ENCODE results near the gene SNCAIP. TPM values are rescaled to one million over a fixed set of nuclear protein-coding genes. Genes with fewer than 3 reads are reported as not detected.

Gene SNCAIP
- total RNA-seq, 1 donor from 2014 or later, result 1.4 TPM

DNA sequence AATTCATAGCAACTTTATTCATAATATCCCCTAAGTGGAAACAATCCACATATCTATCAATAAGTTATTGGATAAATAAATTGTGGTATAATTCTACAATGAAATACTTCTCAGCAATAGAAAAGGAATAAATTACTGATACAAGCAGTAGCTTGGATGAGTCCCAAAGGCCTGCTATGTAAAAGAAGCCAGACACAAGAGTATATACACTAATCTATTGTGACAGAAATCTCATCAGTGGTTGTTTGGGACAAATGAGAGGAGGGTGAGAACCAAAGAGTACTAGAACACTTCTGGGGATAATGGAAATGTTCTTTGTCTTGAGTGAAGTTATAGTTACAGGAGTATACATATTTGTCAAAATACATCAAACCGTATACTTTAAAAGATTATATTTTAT is 119.3 kb downstream of the SNCAIP start:
- H3K9me3 ChIP-seq (replicated peaks), result no peaks in the 10 kb centered on the region
- no peak for DNase-seq
- H3K4me3 ChIP-seq, result no peak overlapping the region
- no peaks in the 10 kb centered on the region for H3K36me3 ChIP-seq
- no peaks in the 10 kb centered on the region for H3K4me1 ChIP-seq
- TF ChIP-seq, protein P1, sequence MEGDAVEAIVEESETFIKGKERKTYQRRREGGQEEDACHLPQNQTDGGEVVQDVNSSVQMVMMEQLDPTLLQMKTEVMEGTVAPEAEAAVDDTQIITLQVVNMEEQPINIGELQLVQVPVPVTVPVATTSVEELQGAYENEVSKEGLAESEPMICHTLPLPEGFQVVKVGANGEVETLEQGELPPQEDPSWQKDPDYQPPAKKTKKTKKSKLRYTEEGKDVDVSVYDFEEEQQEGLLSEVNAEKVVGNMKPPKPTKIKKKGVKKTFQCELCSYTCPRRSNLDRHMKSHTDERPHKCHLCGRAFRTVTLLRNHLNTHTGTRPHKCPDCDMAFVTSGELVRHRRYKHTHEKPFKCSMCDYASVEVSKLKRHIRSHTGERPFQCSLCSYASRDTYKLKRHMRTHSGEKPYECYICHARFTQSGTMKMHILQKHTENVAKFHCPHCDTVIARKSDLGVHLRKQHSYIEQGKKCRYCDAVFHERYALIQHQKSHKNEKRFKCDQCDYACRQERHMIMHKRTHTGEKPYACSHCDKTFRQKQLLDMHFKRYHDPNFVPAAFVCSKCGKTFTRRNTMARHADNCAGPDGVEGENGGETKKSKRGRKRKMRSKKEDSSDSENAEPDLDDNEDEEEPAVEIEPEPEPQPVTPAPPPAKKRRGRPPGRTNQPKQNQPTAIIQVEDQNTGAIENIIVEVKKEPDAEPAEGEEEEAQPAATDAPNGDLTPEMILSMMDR (IDR thresholded peaks at IDR 0.05; ENCODE audit: borderline replicate concordance), result no peak
- intact Hi-C loops (cut with micrococcal nuclease), result no loop called here
- no peaks in the 10 kb centered on the region for H3K27me3 ChIP-seq (ENCODE audit: low read depth)
- H3K27ac ChIP-seq (replicated peaks), result no peak overlapping the region

- TF ChIP-seq, protein P1 (IDR thresholded peaks at IDR 0.05; ENCODE audit: borderline replicate concordance), result no peak
- H3K4me1 ChIP-seq, result no peaks in the 10 kb centered on the region
- no peak for DNase-seq
- no peaks in the 10 kb centered on the region for H3K9me3 ChIP-seq (replicated peaks)
- no peaks in the 10 kb centered on the region for H3K27me3 ChIP-seq (ENCODE audit: low read depth)
- no peaks in the 10 kb centered on the region for H3K36me3 ChIP-seq
- intact Hi-C loops (cut with micrococcal nuclease), result no loop called here
- no peak overlapping the region for H3K27ac ChIP-seq (replicated peaks)
- no peak overlapping the region for H3K4me3 ChIP-seq
These were observed 122.4 kb downstream of the SNCAIP start for GRCh38 chr5:122434205-122434970.

DNA sequence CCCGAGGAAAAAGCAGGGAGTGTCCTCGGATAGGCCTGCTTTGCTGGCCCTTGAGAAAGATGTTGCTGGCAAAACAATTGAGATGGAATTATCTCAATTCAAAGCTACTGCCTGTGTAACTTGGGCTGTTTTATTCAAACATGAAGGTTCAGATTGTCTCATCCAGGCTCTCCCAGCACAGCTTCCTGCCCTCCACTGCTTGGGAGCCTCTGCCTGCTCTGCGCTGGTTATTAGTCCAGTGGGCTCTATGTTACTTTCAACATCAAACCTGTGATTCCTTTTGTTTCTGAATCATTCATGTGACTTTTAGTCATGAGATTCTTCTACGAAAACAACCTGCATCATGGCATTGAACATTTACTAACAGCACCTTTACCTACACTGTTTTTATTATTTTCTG is 123.2 kb downstream of the SNCAIP start:
- Histone ChIP-seq H3K27ac (replicated peaks) (no peak overlapping the region), H3K9me3 (replicated peaks) (no peaks in the 10 kb centered on the region), H3K27me3 (ENCODE audit: low read depth) (no peaks in the 10 kb centered on the region), H3K4me1 (no peaks in the 10 kb centered on the region), H3K4me3 (no peak overlapping the region), H3K36me3 (no peaks in the 10 kb centered on the region)
- intact Hi-C loops (cut with micrococcal nuclease), result no loop called here
- no peak for DNase-seq
- TF ChIP-seq, protein P1 (IDR thresholded peaks at IDR 0.05; ENCODE audit: borderline replicate concordance), result no peak

- no peaks in the 10 kb centered on the region for H3K9me3 ChIP-seq (replicated peaks)
- TF ChIP-seq, protein P1 (IDR thresholded peaks at IDR 0.05; ENCODE audit: borderline replicate concordance), result no peak
- intact Hi-C loops (cut with micrococcal nuclease), result no loop called here
- no peaks in the 10 kb centered on the region for H3K27me3 ChIP-seq (ENCODE audit: low read depth)
- H3K4me3 ChIP-seq, result no peak overlapping the region
- H3K27ac ChIP-seq (replicated peaks), result no peak overlapping the region
- no peaks in the 10 kb centered on the region for H3K36me3 ChIP-seq
- DNase-seq, result no peak
- H3K4me1 ChIP-seq, result no peaks in the 10 kb centered on the region
These were observed 123.7 kb downstream of the SNCAIP start for GRCh38 chr5:122435761-122436160.

GRCh38 chr5:122436615-122437014 is 124.6 kb downstream of the SNCAIP start:
- no peaks in the 10 kb centered on the region for H3K4me1 ChIP-seq
- intact Hi-C loops (cut with micrococcal nuclease), result no loop called here

More at GRCh38 chr5:122436615-122437014, 124.6 kb downstream of the SNCAIP start:
- H3K4me3 ChIP-seq, result no peak overlapping the region
- TF ChIP-seq, protein P1 (IDR thresholded peaks at IDR 0.05; ENCODE audit: borderline replicate concordance), result no peak
- no peaks in the 10 kb centered on the region for H3K9me3 ChIP-seq (replicated peaks)
- no peaks in the 10 kb centered on the region for H3K36me3 ChIP-seq
- H3K27me3 ChIP-seq (ENCODE audit: low read depth), result no peaks in the 10 kb centered on the region
- DNase-seq, result no peak
- no peak overlapping the region for H3K27ac ChIP-seq (replicated peaks)
